IMR-90 (cell line): Measurements from ENCODE around the gene CCR5. TPM values are rescaled to one million over a fixed set of nuclear protein-coding genes. Genes with fewer than 3 reads are reported as not detected.

ENCODE experiments used
- ATAC-seq: fragments of 200-7000 bp; cut with Tn5 transposase; 2 replicates; pipeline ENCODE4 v1.9.1; 2020; ENCODE audit warnings: low read depth, mild to moderate bottlenecking, moderate library complexity
- BruUV-seq: library from RNA; stranded (reverse); fragments of 400-500 nt; replicated peaks from 2 replicates; lab custom pipeline; 2021; lab: Mats Ljungman, UMichigan
- CTCF ChIA-PET: fragments of 300-600 bp; formaldehyde crosslinking; extraction: SDS; loops from one replicate; lab custom pipeline; 2021; ENCODE audit warnings: antibody characterized with exemption; lab: Yijun Ruan, JAX
- POLR2A ChIA-PET: fragments of 300-600 bp; sonication (Branson Sonifier 250); formaldehyde crosslinking; loops from one replicate; lab custom pipeline; 2022; ENCODE audit warnings: antibody characterized with exemption; ENCODE audit not compliant: unreplicated experiment; lab: Charles Lee
- DNase-seq: peaks from one replicate; pipeline ENCODE4 v3.0.0; 2013
- H2AFZ ChIP-seq: replicated peaks from 2 replicates; pipeline ENCODE3; 2013; ENCODE audit warnings: low read length, mild to moderate bottlenecking; ENCODE audit not compliant: poor library complexity
- H2AK5ac ChIP-seq: 2 replicates; pipeline ENCODE4 v1.6.1; 2013; ENCODE audit warnings: low read depth, low read length, inconsistent platforms
- H2AK9ac ChIP-seq: replicated peaks from 2 replicates; pipeline ENCODE3; 2013; ENCODE audit warnings: mild to moderate bottlenecking, low read depth, low read length, moderate library complexity; ENCODE audit not compliant: poor library complexity
- H2BK120ac ChIP-seq: 2 replicates; pipeline ENCODE4 v1.6.1; 2013; ENCODE audit warnings: low read depth, low read length, inconsistent platforms
- H2BK15ac ChIP-seq: 3 replicates; pipeline ENCODE4 v1.6.1; 2013; ENCODE audit warnings: low read depth, low read length, inconsistent platforms
- H2BK20ac ChIP-seq: 2 replicates; pipeline ENCODE4 v1.6.1; 2013; ENCODE audit warnings: low read depth, mild to moderate bottlenecking, inconsistent platforms, low read length, moderate library complexity
- H2BK5ac ChIP-seq: 2 replicates; pipeline ENCODE4 v1.6.1; 2013; ENCODE audit warnings: mild to moderate bottlenecking, low read depth, low read length, inconsistent platforms; ENCODE audit not compliant: poor library complexity, severe bottlenecking
- H3K14ac ChIP-seq: replicated peaks from 2 replicates; pipeline ENCODE4 v1.6.1; 2013; ENCODE audit warnings: low read depth, low read length, inconsistent platforms
- H3K18ac ChIP-seq: 2 replicates; pipeline ENCODE4 v1.6.1; 2013; ENCODE audit warnings: low read depth, low read length, control low read depth
- H3K23ac ChIP-seq: 2 replicates; pipeline ENCODE4 v1.6.1; 2013; ENCODE audit warnings: low read depth, low read length, inconsistent platforms
- H3K27ac ChIP-seq: 2 replicates; pipeline ENCODE4 v1.5.1; 2013; ENCODE audit warnings: mild to moderate bottlenecking, control low read depth, low read length; ENCODE audit not compliant: insufficient read depth
- H3K27me3 ChIP-seq: 2 replicates; pipeline ENCODE4 v1.6.1; 2013; ENCODE audit warnings: low read length; ENCODE audit not compliant: control insufficient read depth, insufficient read depth
- H3K36me3 ChIP-seq: 2 replicates; pipeline ENCODE4 v1.6.1; 2013; ENCODE audit warnings: low read length, mixed read lengths; ENCODE audit not compliant: control insufficient read depth, insufficient read depth
- H3K4ac ChIP-seq: 2 replicates; pipeline ENCODE4 v1.6.1; 2013; ENCODE audit warnings: low read depth, low read length, inconsistent platforms
- H3K4me1 ChIP-seq: 2 replicates; pipeline ENCODE4 v1.6.1; 2013; ENCODE audit warnings: low read length, mixed read lengths; ENCODE audit not compliant: control insufficient read depth, insufficient read depth
- H3K4me2 ChIP-seq: 2 replicates; pipeline ENCODE4 v1.6.1; 2013; ENCODE audit warnings: low read depth, mild to moderate bottlenecking, control low read depth, low read length, moderate library complexity
- H3K4me3 ChIP-seq: 2 replicates; pipeline ENCODE4 v1.5.1; 2013; ENCODE audit warnings: low read depth, mild to moderate bottlenecking, control low read depth, low read length, moderate library complexity; ENCODE audit not compliant: insufficient read depth
- H3K56ac ChIP-seq: 2 replicates; pipeline ENCODE4 v1.6.1; 2013; ENCODE audit warnings: low read length, inconsistent platforms; ENCODE audit not compliant: insufficient read depth; ENCODE audit errors: extremely low read depth
- H3K79me1 ChIP-seq, 2 experiments: 2 replicates each; pipeline ENCODE4 v1.6.1; 2013; ENCODE audit warnings: low read length in 2 of 2, inconsistent platforms in 1 of 2, low read depth in 1 of 2
- H3K9ac ChIP-seq: 2 replicates; pipeline ENCODE4 v1.6.1; 2013; ENCODE audit warnings: low read depth, low read length, control low read depth
- H3K9me1 ChIP-seq: 2 replicates; pipeline ENCODE4 v1.6.1; 2013; ENCODE audit warnings: low read length, inconsistent platforms; ENCODE audit not compliant: insufficient read depth
- H3K9me3 ChIP-seq: 2 replicates; pipeline ENCODE4 v1.6.1; 2013; ENCODE audit warnings: low read length; ENCODE audit not compliant: control insufficient read depth, insufficient read depth
- H4K20me1 ChIP-seq: 2 replicates; pipeline ENCODE4 v1.6.1; 2013; ENCODE audit warnings: low read length, inconsistent platforms; ENCODE audit not compliant: insufficient read depth
- H4K5ac ChIP-seq: 2 replicates; pipeline ENCODE4 v1.6.1; 2013; ENCODE audit warnings: mild to moderate bottlenecking, low read depth, low read length, control low read depth
- H4K8ac ChIP-seq, 2 experiments: 2 replicates each; pipeline ENCODE4 v1.6.1; 2013; ENCODE audit warnings: low read depth in 2 of 2, low read length in 2 of 2, control low read depth in 1 of 2, inconsistent platforms in 1 of 2
- H4K91ac ChIP-seq: 2 replicates; pipeline ENCODE4 v1.6.1; 2013; ENCODE audit warnings: low read depth, low read length, inconsistent platforms; ENCODE audit not compliant: insufficient read depth
- CEBPB ChIP-seq: IDR thresholded peaks from 2 replicates; pipeline ENCODE4 v1.6.1; 2012; ENCODE audit warnings: low read depth, low read length, improper control_type of control experiment
- CHD1 ChIP-seq: IDR thresholded peaks from 2 replicates; pipeline ENCODE4 v1.6.1; 2012; ENCODE audit warnings: low read depth, low read length, improper control_type of control experiment
- MAZ ChIP-seq: IDR thresholded peaks from 2 replicates; pipeline ENCODE4 v1.6.1; 2012; ENCODE audit warnings: low read depth, mild to moderate bottlenecking, low read length, improper control_type of control experiment, moderate library complexity, borderline replicate concordance
- SMC3 ChIP-seq: fragments of 150-350 bp; IDR thresholded peaks from 2 replicates; pipeline ENCODE4 v1.6.1; 2016; ENCODE audit warnings: low read depth, mild to moderate bottlenecking, antibody characterized with exemption, low read length, moderate library complexity
- WGBS, 2 experiments: methylation state at CpG; one replicate each; pipeline versions ENCODE4 v1.1.5 to v1.1.7; 2013; ENCODE audit warnings: missing lambda C conversion rate in 2 of 2; ENCODE audit not compliant: insufficient read length in 1 of 2; ENCODE audit errors: extremely low coverage in 2 of 2; 5-methylcytosine and 5-hydroxymethylcytosine counted together
- dilution Hi-C: fragments of 300-500 bp; cut with HindIII; formaldehyde crosslinking; loops from one replicate; pipeline ENCODE4 v1.14.3; 2018; ENCODE audit warnings: low sequenced_read_pairs; ENCODE audit not compliant: unreplicated experiment
- in situ Hi-C: fragments of 300-500 bp; cut with MboI; formaldehyde crosslinking; loops from 3 replicates; pipeline ENCODE4 v1.14.3; 2019; ENCODE audit warnings: low sequenced_read_pairs, inconsistent platforms, mixed read lengths
- intact Hi-C: fragments of 100-400 bp; cut with micrococcal nuclease; formaldehyde crosslinking; loops from 2 replicates; pipeline ENCODE4 v1.10.0; 2022
- polyA plus RNA-seq, 3 experiments: library from polyadenylated mRNA; depleted of rRNA; stranded (reverse); fragments of >200 nt; gene quantifications; 2 replicates each; pipeline ENCODE4 v1.2.3, GENCODE V29; 2012; ENCODE audit warnings: low replicate concordance in 1 of 3
- total RNA-seq: library from RNA; depleted of rRNA; stranded (reverse); fragments of >200 nt; gene quantifications from 2 replicates; pipeline ENCODE4 v1.2.3, GENCODE V29; 2012

CCR5 gene
- total and polyA plus RNA-seq, 2 of the 4 experiments (the other 2 are of a cell fraction) = not detected

- Histone ChIP-seq H2BK5ac (no peak overlapping the region), H2BK20ac (no peak overlapping the region), H3K14ac (no peak overlapping the region), H3K4me1 (peaks cover 9% of the 10 kb centered on the region), H3K4ac (no peak overlapping the region), H4K91ac (no peak overlapping the region), H3K9ac (no peak overlapping the region), H3K23ac (no peak overlapping the region), H3K36me3 (no peaks in the 10 kb centered on the region), H3K56ac (no peak overlapping the region), H4K8ac (no peak overlapping the region), H2AFZ (no peak overlapping the region), H3K9me3 (no peaks in the 10 kb centered on the region), H2AK9ac (no peak overlapping the region), H2BK120ac (no peak overlapping the region), H3K4me3 (no peak overlapping the region), H4K20me1 (no peaks in the 10 kb centered on the region), H3K4me2 (no peak overlapping the region), H3K27me3 (peaks cover 4% of the 10 kb centered on the region; the same call in 1 of the 2 replicates), H2AK5ac (no peak overlapping the region), H2BK15ac (no peak overlapping the region), H4K5ac (no peak overlapping the region), H3K27ac (no peak overlapping the region), H3K79me1 (no peaks in the 10 kb centered on the region), H3K9me1 (no peaks in the 10 kb centered on the region; the same call in 1 of the 2 replicates), H3K18ac (no peak overlapping the region)
- in situ Hi-C loops = no loop called here
- BruUV-seq = no TSS peak
- DNase-seq (no peak), ATAC-seq (no peak)
- CTCF ChIA-PET = no interaction called here
- dilution Hi-C loops = no loop called here
- intact Hi-C loops = no loop called here
- no peak for TF ChIP-seq CEBPB
- no peak for TF ChIP-seq MAZ
- no peak for TF ChIP-seq SMC3
- TF ChIP-seq CHD1 = no peak
- no CpG with 5 or more reads among the region's 6 CpGs for WGBS, 2 experiments
- POLR2A ChIA-PET = no interaction called here
Measured at GRCh38 chr3:46398186-46398955, 27.6 kb downstream of the CCR5 start.
